NT2/D1 (cell line): ENCODE data around the gene FAR2.
"Not testable (repeated sequence)": the region's sequence is repeated elsewhere in the genome, so short reads cannot be mapped to it uniquely, and the experiment has no call there.

Experiments
- YY1 ChIP-seq: IDR thresholded peaks from 2 replicates; pipeline ENCODE4 v1.6.1; 2011; ENCODE audit not compliant: insufficient read length, insufficient read depth
- ZNF274 ChIP-seq: IDR thresholded peaks from 2 replicates; pipeline ENCODE4 v1.6.1; 2011; ENCODE audit warnings: mild to moderate bottlenecking, low read depth, low read length

DNA sequence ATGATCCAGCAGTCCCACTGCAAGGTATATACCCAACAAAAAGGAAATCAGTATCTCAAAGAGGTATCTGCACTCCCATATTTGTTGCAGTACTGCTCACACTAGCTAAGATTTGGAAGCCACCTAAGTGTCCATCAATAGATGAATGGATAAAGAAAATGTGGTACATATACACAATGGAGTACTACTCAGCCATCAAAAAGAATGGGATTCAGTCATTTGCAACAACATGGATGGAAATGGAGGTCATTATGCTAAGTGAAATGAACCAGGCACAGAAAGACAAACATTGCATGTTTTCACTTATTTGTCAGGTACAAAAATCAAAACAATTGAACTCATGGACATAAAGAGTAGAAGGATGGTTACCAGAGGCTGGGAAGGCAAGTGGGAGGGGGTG lies 141.4 kb downstream of the FAR2 start:
- TF ChIP-seq YY1, ZNF274: not testable (repeated sequence)
